Colonic mucosa (tissue), 4 donors: ENCODE results near the gene UQCRHL. TPM values are rescaled to one million over a fixed set of nuclear protein-coding genes. Genes with fewer than 3 reads are reported as not detected.
A peak's percentile ranks its signal among the peaks of the same experiment; 100 is the strongest.

ENCODE experiments used
- DNase-seq: peaks from one replicate; pipeline ENCODE4 v3.0.0-alpha.2; 2020
- H3K27ac ChIP-seq: fragments of 200-600 bp; one replicate; pipeline ENCODE4 v1.8.0; 2021
- H3K27me3 ChIP-seq: fragments of 200-600 bp; one replicate; pipeline ENCODE4 v1.8.0; 2021
- H3K36me3 ChIP-seq: fragments of 200-600 bp; one replicate; pipeline ENCODE4 v1.8.0; 2021
- H3K4me1 ChIP-seq: fragments of 200-600 bp; one replicate; pipeline ENCODE4 v1.8.0; 2021; ENCODE audit warnings: mild to moderate bottlenecking
- H3K4me3 ChIP-seq: fragments of 200-600 bp; one replicate; pipeline ENCODE4 v1.8.0; 2021
- H3K9ac ChIP-seq, 2 donors: one replicate each; pipeline ENCODE4 v1.7.0; 2013; ENCODE audit warnings: control low read depth in 2 of 2, low read depth in 2 of 2, low read length in 2 of 2
- H3K9me3 ChIP-seq: fragments of 200-600 bp; one replicate; pipeline ENCODE4 v1.8.0; 2021
- CTCF ChIP-seq: fragments of 200-600 bp; IDR thresholded peaks from one replicate; pipeline ENCODE4 v1.8.0; 2022; ENCODE audit warnings: antibody characterized with exemption, mild to moderate bottlenecking
- intact Hi-C: fragments of 100-400 bp; cut with DNase I; formaldehyde crosslinking; loops from one replicate; pipeline ENCODE4 v1.14.1; 2022
- total RNA-seq, 2 donors: library from RNA; stranded (reverse); fragmentation: NEBNext Ultra II Directional in 1 of 2; extraction: Animal tissue kit (Norgen Biotek cat#: 25700) in 1 of 2; gene quantifications; one replicate each; pipeline ENCODE4 v1.2.1, GENCODE V29; 2021
- donor health status: healthy.
- donor health status: DM: no; HTN: no; CAD: no.
- donor health status: DM: no; HTN: no; CAD: no.

The UQCRHL gene
- total RNA-seq, 2 donors from 2014 or later, result 2.4 to 3.2 TPM

- Histone ChIP-seq H3K27me3 (no peaks in the 10 kb centered on the region), H3K36me3 (no peaks in the 10 kb centered on the region), H3K4me1 (peaks cover 8% of the 10 kb centered on the region), H3K4me3 (no peak overlapping the region), H3K9ac (peak overlapping the region in 1 of 2 donors; percentile 99), H3K27ac (peak overlapping the region; percentile 97), H3K9me3 (no peaks in the 10 kb centered on the region)
- TF ChIP-seq CTCF, result no peak
- no peak for DNase-seq
- intact Hi-C loops, result no loop called here
Observed at GRCh38 chr1:15850471-15851001, 43.1 kb upstream of the UQCRHL start.

DNA sequence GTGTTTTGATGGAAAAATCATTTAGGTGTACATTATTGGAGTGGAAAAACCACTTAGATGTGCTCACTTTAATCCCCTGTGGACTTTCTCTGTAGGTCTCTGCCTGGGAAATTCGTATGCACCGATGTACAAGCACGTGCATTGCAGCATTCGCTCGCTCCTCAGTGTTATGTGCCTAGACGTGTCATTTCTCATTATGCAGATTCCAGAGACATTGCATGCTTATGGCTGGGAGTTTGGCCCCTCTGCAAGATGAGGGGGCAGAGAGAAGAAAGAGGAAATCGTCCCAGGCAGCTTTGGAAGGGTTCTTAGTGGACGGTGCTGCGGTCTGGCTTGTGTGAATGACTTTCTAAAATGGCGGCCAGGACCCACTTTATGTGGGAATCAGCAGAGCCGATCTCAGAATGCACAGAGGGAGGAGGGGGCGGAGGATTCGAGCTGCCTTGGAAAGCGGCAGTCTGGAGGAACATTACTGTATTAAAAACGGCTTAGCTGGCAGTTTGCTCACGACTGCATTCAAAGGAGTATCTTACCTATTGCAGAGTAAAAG is 42.4 kb upstream of the UQCRHL start:
- Histone ChIP-seq H3K9me3 (no peaks in the 10 kb centered on the region), H3K27me3 (no peaks in the 10 kb centered on the region), H3K9ac (peak overlapping the region; percentile 78 to 99), H3K36me3 (no peaks in the 10 kb centered on the region), H3K4me3 (peak overlapping the region; percentile 85), H3K27ac (peak overlapping the region; percentile 97), H3K4me1 (peaks cover 8% of the 10 kb centered on the region)
- intact Hi-C loops, result loop anchor here (5.0 kb wide), 1 partner anchor 37 kb away; no protein-coding TSS in a partner anchor
- no peak for TF ChIP-seq CTCF
- DNase-seq, result peak; percentile 62

DNA sequence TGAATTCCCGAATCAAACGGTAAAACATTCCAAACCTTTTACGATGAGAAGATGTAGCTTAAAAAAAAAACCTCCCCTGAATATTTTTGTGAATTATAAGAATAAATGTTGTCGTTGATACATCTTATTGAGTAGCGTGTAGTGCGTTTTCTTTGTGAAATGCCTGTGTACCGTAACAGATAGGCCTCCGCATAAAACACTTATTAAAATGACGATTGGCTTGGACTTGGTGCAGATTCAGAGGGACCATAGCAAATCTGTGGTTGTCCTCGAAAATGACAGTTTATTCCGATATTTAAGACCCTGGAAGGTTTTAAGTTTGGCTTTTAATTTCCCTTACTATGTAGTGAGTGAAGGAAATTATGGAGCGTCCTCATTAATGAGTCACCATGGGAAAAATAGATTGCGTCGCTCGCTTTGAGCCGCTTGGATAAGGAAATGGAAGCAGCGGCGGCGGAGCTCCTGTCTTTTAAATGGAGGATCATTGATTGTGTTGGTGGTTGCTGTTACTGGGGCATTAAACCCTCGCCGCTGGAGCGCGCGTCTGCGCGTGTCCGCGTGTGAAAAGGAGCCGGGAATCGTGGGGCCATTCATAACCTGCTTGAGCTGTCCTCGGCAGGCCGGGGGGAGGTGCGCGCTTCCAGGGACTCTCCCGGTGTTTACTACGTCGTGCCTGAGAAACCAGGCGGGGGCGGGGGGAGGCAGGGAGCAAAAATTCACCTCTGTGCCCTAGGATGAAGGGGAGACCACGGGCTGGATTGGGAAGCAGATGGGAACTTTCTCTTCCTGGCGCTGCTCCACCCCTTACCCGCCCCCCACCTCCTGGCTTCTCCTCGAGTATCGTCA is 41.7 kb upstream of the UQCRHL start:
- Histone ChIP-seq H3K4me1 (peaks cover 8% of the 10 kb centered on the region), H3K27me3 (no peaks in the 10 kb centered on the region), H3K4me3 (peak overlapping the region; percentile 85), H3K36me3 (no peaks in the 10 kb centered on the region), H3K9me3 (no peaks in the 10 kb centered on the region), H3K9ac (peak overlapping the region; percentile 78 to 99), H3K27ac (peak overlapping the region; percentile 97)
- TF ChIP-seq CTCF, result no peak
- DNase-seq, result peak; percentile 86
- intact Hi-C loops, result loop anchor here (5.0 kb wide), 1 partner anchor 38 kb away; no protein-coding TSS in a partner anchor

GRCh38 chr1:15848143-15848928 is 40.9 kb upstream of the UQCRHL start:
- peak overlapping the region; percentile 97 for H3K27ac ChIP-seq
- no peak for TF ChIP-seq CTCF
- intact Hi-C loops, result loop anchor here (5.0 kb wide), 1 partner anchor 39 kb away; no protein-coding TSS in a partner anchor
- H3K27me3 ChIP-seq, result no peaks in the 10 kb centered on the region
- H3K4me3 ChIP-seq, result peak overlapping the region; percentile 85
- H3K9me3 ChIP-seq, result no peaks in the 10 kb centered on the region
- H3K36me3 ChIP-seq, result no peaks in the 10 kb centered on the region
- DNase-seq, result peak; percentile 49
- H3K9ac ChIP-seq, result peak overlapping the region; percentile 78 to 99
- H3K4me1 ChIP-seq, result peaks cover 8% of the 10 kb centered on the region

- H3K9ac ChIP-seq, result peak overlapping the region; percentile 78 to 99
- H3K27ac ChIP-seq, result peak overlapping the region; percentile 97
- H3K36me3 ChIP-seq, result no peaks in the 10 kb centered on the region
- no peaks in the 10 kb centered on the region for H3K9me3 ChIP-seq
- H3K4me3 ChIP-seq, result peak overlapping the region; percentile 85
- H3K27me3 ChIP-seq, result no peaks in the 10 kb centered on the region
- TF ChIP-seq CTCF, result no peak
- intact Hi-C loops, result loop anchor here (5.0 kb wide), 1 partner anchor 39 kb away; no protein-coding TSS in a partner anchor
- peaks cover 8% of the 10 kb centered on the region for H3K4me1 ChIP-seq
- no peak for DNase-seq
Observed at GRCh38 chr1:15847893-15848142, 40.4 kb upstream of the UQCRHL start.
